Neural progenitor cell (in vitro differentiated cells): ENCODE data around the gene PSMD11.

Source experiments
- CTCF ChIP-seq: fragments of 200-600 bp; sonication (generic); IDR thresholded peaks from 2 replicates; pipeline ENCODE4 v1.5.1; 2017; ENCODE audit warnings: antibody characterized with exemption, mild to moderate bottlenecking
- EZH2 ChIP-seq: fragments of 200-600 bp; sonication (generic); IDR thresholded peaks from 2 replicates; pipeline ENCODE4 v1.6.1; 2017; ENCODE audit warnings: antibody characterized with exemption, mild to moderate bottlenecking, moderate library complexity

- TF ChIP-seq CTCF (no peak), EZH2 (no peak)
Observed at GRCh38 chr17:32519228-32520103, 75.2 kb downstream of the PSMD11 start.
